HG02571 (cell line): ENCODE data around the gene SHC3.

Experiments
- ATAC-seq: cut with Tn5 transposase; IDR thresholded peaks from one replicate; pipeline ENCODE4 v1.9.1; 2021; ENCODE audit warnings: mild to moderate bottlenecking, moderate library complexity; ENCODE audit not compliant: unreplicated experiment

Gene SHC3

DNA sequence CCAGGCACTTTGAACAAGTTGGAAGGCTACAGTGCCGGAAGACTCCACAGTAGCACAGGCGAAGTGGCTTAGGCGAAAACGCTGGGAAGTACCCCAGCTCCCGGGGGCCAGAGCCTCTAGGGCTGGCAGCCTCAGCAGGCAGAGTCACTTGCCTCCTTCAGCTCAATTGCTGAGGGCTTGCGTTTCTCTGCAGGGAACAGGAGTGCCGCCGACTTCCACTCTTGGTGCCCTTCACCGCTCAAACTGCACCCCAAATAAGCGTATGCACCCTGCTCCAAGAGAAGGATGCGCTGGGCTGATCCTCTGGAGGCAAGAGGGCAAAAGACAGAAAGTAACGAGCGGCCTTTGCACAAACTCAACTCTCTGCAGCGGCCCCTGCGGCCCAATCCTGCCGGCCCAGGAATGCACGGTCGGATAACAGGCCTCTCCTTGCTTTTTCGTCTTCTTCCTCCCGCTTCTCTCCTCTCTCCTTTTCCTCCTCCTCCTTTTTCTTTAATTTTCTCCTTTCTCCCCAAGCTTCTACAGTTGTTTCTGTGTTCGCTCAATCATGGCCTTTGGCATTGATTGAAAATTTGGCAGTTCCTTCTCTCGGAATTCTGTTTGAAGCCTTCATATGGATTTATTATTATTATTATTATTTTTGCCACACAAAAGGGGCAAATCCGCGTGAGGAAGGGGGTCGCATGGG, 188.4 kb downstream of the SHC3 start:
- no peak for ATAC-seq

DNA sequence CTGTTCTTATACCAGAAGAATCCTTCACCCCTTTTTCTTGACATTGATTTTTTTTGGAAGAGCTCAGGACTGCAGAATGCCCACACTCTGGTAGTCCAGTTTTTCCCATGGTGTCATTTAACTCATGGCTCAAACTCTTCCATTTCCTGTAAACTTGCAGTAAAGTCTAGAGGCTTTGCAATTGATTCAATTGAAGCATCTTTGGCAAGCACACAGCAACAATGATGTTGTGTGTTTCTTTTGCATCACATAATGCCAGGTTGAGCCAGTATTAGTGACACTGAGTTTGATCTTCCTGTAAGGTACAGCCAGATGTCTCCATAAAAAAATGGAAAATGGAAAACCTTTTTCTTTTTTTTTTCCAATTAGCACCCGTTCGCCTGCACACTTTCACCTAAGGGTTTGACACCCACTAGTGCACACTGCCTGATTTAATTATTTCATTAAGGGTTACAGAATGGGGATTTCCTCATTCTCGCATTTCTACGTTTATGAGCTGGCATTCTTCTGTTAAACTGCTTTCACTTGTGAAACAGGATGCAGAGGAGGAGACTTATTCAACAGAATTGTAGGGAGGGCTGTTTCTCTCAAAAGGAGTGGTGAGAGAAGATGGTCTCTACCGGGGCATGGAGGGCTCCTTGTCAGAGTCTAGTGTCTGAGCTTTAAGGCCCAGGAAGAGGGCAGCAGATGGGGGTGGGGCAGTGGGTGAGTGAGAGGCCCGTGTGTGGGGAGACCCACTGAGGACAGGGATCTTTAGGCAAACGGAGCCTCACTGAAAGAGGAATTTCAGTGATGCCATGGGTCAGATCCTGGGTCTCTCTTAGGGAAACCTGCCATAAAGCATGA, 189.6 kb downstream of the SHC3 start:
- ATAC-seq, result no peak

DNA sequence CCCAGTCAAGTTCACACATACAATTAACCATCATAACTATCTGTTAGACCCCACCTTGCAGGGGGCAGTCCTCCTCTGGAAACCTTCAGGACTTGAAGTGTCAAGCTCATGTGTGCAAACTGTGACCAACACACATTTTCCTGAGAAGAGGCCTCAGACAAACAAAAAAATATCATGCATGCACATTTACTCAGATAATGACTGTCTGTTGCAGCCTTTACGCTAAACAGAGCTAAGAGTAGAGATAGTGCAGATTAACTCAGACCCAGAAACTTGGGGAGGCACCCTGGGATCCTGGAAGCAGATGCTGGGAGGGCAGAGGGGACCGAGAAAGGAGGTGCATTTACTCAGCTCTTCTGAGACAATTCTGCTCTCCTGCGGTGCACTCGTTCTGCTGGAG, 191.0 kb downstream of the SHC3 start:
- ATAC-seq, result no peak

DNA sequence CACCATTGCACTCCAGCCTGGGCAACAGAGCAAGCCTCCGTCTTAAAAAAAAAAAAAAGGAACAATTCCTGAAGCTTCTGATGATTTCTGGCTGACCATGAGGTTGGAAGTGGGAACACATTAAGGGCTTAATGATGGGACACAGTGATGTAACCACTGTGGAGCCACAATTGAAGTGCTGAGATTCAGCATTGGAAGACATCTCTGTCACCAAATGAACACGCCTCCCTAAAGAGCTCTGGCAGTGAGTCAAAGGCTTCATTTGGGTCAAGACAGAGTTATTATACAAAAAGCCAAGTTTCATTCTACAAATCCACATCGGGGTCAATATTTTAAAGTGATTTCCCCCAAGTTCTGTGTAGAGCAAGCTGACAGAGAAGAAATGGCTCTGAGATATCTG, 191.8 kb downstream of the SHC3 start:
- ATAC-seq, result no peak

DNA sequence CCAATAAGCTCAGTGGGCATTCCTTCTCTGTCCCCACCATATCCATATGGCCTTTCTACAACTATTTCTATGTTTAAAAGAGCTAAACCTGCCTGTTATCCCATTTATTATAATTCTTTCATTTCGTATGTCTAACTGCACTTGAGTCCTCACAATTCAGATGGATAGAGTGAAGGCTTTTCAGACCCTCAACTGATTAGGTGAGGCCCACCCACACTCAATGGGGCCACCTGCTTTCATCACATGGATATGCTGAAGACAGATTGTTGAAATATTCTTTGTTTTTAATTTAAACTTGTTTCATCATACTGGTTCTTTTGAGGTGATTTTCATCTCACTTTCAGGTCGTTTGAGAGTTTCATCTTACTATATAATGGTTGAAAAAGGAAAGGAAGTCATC, 193.0 kb downstream of the SHC3 start:
- no peak for ATAC-seq

DNA sequence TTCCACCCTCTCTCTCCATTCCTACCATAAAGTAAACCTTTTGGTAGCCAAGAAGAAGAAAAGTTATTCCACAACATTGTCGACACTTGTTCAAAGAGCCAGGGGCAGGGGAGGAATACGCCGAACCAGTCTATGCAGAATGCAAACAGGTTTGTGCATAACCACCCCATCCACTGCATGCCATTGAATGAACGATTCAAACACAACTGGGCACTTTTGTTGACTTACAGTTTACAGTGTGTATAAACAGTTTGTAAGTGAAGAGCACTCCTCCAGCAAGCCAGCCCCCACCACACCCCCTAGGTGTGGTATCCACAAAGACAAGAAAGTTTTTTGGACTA, 194.1 kb downstream of the SHC3 start:
- ATAC-seq, result no peak

DNA sequence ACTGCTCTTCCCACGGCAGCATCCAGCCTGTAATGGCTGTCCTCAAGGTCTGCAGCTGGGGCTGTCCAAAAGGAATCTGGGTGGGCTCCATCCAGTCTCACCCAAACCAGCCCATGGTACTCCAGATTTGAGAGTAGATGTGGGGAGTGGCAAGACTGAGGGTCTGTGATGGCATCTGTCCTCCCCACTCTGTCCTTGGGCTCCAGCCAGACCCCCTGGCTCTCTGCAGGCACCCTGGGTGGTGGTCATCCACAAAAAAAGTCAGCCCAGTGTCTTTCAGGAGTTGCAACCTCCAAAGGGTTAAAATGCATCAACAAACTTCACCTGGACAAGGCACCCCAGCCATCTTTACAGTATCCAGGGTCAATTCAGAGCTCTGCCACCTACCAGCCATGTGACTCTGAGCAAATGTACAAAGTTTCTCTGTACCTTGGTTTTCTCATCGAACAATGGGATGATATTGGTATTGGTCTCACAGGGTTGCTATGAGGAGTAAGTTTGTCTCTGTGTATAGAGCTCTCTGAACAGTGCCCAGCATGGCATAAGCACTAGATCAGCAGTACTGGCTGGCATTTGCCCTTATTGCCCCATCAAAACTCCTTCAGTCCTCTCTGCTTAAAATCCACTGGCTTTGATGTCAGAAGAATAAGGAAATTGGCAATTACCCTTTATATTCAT, 194.6 kb downstream of the SHC3 start:
- no peak for ATAC-seq

DNA sequence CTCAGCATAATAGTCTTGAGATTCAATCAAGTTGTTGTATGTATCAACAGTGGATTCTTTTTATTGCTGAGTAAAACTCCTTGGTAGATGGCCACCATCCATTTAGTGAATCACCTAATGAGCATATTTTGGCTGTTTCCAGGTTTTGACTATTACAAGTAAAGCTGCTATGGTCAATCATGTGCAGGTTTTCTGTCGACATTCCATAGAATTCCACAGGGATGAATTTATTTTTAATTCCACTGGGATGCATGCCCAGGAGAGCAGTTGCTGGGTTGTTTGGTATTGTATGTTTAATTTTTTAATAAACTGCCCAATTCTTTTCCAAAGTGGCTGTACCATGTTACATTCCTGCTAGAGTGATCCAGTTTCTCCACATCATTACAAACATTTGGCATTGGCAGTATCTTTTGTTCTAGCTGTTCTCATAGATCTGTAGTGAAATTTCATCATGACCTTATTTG, 197.8 kb downstream of the SHC3 start:
- no peak for ATAC-seq

DNA sequence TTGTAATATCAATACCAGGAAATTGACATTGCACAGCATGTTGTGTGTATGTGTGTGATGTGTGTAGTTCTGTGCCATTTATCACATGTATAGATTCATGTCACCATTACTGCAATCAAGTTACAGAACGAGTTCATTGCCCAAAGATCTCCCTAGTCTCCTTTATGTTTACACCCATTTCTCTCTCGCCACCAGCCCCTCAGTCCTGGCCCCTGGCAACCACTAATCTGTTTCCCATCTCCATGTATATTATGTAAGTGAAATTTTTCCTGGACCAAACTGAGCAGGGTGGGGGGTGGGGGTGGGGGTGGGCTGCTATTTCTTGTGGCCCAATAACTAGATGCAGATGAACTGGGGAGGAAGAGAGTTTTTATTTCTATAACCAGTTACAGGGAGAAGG, 198.8 kb downstream of the SHC3 start:
- no peak for ATAC-seq

DNA sequence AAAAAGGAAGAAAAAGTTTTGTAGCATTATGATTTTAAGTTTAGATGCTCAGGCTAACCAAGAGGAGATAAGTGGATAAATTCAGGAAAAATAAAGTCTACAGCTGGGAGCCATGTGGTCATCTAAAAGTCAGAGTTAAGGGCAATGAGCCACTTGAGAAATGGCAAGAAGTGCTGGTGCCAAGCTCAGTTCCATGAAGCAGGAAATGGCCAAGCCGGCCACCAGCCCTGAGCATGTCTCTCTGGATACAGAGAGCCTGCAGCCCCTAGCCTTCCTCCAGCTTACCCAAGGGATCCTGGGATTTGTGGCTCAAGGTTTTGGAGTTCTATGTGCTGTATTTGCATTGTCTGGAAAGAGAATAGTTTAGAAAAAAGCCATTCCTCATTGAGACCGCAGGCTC, 199.6 kb downstream of the SHC3 start:
- ATAC-seq, result no peak

DNA sequence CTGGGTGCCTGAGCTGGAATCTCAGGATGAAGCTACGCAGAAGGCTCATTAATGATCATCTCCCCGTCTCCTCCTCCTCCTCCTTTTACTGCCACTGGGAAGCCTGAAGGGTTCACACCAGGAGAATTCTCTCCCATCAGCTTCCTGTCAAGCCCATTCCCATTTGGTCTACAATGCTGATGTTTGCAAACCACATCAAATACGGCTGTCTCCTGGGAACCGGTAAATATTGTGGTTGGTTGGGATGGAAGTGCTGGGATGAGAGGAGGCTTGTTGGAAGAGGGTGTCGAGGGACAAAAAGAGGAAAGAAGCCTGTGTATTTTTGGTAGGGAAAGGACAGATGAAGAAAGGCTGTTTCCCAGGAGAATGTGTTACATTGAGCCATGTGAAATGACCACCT, 200.6 kb downstream of the SHC3 start:
- ATAC-seq, result no peak

DNA sequence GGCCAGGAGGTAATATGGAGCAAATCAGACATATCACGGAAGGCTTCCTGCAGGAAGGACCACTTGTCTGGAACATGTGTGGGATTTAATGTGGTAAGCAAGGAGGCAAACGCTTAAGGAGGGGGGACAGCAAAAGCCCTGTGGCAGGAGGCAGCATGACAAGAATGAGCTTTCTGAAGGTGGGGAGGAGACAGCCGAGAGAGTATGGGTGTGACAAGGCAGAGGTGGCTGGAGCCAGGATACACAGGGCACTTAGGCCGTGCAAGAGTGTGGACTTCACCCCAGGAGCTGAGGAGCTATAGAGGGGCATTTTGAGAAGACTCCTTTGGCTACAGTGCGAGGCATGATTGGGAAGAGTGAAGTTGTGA, 201.7 kb downstream of the SHC3 start:
- ATAC-seq, result no peak

DNA sequence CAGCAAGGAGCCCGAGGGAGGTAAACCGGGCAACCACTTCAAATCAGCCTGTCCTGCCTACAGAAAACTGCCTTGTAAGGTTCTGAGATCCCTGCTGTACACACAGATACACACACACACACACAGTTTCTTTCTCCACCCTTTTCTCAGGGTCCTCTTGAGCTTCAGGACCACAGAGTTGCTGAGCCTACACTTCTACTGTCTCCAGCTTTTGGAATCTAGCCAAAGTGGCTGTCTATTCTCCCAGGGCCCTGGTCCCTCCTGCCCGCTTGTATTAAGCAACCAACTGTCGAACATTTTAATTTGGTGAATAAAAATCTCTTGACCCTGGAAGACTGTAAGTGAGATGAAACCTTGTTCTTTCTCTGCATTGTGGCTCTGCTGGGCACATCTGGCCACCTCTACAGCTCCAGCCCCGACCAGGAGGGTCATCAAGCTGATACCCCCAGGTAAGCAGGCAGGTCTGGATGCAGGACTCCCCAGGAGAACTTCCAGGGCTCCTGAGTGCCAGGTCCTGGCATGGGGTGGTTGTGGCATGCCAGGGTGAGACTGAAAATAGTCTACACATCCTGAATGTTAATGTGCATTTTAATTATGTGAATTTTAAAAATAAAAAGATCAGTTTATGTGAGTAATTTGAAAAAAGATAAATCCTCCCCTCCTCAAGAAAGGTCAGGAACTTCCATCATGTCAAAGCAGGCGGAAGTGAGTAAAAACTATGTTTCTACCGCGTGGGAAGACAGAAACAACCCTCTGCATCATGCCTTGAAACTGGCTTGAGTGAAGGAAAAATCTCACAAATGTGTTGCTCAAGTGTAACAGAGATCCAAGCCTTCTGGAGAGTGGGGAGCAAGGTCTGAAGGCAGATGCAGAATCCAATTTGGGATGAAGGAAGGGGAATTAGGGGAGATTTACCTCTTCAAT, 202.4 kb downstream of the SHC3 start:
- no peak for ATAC-seq

DNA sequence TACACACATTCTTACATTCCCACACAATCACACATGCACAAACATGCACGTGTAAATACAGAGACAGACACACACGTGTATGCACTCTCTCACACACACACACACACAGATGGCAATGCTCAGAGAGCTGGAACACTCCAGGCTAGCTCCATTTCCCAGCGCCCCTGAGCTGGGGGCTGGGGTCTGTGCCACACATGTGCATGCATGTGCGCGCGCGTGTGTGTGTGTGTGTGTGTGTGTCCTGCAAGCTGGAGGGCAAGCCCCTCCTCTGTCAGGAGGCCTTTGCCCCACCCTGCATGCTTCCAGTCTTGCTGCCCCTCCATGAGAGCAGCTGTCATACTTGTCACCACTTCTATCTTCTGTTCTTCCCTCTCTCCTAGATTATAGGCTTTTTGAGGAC, 204.0 kb downstream of the SHC3 start:
- ATAC-seq, result no peak

DNA sequence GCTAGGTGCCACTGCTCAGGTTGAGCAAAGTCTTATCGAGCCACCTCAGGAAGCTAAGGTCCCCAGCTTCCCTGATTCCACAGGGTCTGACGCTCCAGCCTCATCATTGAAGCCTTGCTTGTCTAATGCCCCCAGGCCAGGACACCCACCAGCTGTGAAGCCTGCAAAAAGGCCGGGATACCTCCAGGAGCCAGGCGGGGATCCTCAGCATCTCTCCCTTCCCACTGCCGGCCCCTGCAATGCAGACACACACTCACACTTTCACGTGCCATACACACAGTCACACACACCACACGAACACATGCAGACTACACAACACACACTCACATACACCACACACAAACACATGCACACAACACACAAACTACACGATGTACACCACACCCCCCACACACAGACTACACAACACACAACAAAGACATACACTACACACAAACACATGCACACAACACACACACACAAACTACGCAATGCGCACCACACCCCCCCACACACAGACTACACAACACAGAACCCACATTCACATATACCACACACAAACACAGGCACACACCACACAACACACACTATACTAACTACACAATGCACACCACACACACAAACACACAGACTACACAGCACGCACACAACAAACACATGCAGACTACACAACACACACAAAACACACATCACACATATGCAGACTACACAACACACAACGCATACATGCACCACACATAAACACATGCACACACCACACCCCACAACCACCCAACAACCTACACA, 205.2 kb downstream of the SHC3 start:
- ATAC-seq, result no peak

DNA sequence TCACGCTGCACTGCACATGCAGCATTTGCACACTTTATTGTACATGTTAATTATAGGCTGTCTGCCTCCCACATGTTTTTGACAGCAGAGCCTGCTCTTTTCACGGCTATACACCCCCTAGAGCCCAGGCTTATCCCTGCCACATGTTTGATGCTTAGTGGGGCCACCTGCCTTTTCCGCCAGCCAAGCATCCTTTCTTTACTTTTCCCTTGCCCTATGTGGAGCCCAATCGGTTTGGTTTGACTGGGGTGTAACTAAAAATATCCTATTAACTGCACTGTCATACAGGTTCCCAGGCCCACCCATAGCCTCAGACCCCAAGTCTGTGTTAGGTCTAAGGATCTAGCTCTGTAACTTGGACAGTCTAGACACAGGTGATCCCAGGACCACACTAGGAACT, 206.2 kb downstream of the SHC3 start:
- no peak for ATAC-seq

DNA sequence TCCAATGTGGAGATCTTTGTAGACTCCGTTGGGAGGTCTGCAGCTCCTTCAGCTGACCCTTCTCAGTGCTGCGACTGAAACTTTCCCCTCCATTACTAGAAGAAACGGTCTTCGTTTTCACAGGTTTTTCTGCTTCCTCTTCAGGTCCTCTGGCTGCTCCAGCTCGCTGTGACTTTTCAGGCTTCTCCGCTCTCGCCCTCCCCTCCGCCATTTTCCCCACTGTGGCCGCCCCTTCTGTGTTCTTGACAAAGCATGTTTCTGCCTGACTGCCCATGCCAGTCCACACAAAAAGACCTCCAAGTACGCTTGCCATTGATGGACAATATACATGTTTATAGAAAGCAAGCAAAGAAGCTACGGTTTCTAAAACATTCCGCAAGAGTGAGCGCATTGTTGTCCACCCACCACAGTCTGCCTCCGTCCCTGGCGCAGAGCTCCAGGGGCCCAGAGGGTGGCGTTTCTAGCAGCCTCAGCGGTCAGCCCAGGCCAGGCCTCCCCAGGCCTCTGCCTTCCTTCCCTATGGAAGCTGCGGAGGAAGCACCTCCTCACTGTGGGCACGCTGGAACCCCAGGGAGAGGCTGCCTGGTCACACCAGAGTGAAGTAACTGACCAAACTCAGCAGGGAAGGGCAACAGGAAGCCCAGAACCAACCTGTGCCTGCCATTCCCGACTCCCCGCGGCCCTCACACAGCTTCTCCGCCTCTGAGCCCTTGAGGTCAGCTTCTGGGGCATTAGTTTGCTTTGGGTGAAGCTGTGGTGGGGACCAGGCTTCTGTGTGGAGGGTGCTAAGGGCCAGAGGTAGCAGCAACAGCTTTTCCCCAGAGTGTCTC, 207.3 kb downstream of the SHC3 start:
- ATAC-seq, result no peak

DNA sequence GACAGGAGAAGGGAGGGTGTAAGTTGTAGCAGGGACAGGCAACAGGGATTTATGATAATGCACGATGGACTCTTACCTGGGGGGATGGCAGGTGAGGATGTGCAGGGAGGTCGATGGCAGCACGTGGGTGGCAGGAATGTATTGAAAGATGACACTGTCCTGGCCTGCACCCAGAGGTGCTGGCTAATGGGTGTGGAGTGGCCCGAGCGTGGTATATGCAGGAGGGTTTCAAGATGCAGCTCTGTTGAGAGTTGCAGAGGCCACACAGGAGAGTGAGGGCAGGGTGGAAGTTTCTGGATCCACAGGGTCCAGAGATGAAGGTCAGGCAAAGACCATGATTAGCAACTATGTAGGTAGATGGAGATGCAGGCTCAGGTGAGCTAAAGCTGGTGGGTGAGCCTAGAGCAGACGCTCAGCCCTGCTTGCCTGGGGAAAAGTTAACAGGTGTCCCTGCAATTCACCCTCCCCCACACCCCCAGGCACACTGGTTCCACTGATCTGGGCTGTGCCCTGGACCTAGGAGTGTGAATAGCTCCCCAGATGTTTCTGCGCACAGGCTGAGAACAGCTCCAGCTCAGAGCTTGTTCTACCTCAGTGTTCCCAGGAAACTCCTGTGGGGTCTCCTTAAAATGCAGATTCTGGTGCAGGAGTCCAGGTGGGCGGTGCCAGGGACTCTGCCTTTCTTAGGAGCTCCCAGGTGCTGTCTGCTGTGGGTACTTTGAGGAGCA, 208.8 kb downstream of the SHC3 start:
- ATAC-seq, result no peak

DNA sequence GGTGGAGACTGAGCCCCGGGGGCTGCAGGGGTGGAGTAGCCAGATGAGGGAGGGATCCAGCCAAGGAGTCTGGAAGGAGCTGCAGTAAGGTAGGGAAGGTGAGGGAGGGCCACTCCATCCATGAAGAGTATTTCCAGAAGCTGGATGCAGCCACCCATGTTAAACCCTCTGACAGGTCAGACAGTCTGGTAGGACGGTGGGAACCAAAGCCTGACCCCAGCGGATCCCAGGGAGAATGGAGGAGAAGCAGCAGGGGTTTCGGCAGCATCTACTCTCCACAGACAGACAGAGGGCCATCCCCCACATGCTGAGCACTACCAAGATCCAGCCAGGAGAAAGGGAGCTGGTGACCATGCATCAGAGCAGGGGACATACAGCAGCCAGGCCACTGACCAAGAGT, 209.8 kb downstream of the SHC3 start:
- no peak for ATAC-seq
